Measurements from ENCODE around the gene AMPD3. TPM values are rescaled to one million over a fixed set of nuclear protein-coding genes. Genes with fewer than 3 reads are reported as not detected.
A peak's percentile ranks its signal among the peaks of the same experiment; 100 is the strongest.

The AMPD3 gene
- total and polyA plus RNA-seq, 2 donors (not counting 3 experiments of a cell fraction or from before 2014, with no cell fraction given) = 1.4 to 2.5 TPM

DNA sequence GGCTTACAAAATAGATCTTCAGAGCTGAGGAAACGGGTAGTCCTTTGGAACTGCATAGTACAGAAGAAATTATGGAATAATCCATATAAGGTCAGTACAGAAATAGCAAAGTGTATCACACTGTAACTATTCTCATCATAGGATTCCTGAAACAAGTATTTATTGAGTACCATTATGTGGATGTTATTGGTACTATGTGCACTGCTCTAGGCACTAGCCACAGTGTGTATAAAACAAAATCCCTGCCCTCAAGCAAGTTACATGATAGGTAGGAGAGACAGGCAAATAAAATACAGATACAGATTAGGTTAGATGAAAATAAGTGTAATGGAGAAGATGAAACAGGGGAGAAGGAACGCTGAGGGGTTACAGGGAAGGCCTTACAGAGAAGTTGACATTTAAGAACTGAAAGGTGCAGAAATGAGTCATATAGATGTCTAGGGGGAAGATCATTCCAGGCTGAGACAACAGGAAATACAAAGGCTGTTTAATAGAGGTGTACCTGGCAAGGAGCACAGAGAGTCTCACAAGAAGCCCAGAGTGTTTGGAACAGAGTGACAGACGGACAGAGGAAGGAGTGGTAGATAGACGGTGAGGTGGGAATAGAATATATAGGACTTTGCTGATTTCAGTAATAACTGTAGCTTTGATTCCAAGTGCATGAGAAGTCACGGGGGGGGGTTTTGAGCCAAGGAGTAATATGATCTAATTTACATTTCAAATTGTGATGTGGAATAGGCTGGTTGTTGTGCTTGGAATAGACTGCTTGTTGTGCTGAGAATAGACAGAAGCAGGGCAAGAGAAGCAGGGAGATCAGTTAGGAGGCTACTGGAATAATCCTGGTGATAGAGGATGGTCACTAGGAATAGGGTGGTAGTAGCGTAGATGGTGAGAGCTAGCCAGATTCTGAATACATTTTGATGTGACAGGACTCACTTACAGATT, 72.2 kb downstream of the AMPD3 start:
- no peak for FAIRE-seq

More for the DNA sequence above, 72.2 kb downstream of the AMPD3 start:
- Histone ChIP-seq H3K9me3 (replicated peaks; ENCODE audit: control insufficient read depth, insufficient read depth, low read length) (no peaks in the 10 kb centered on the region), H3K9me1 (replicated peaks; ENCODE audit: control insufficient read depth, extremely low read depth, insufficient read depth, low read length) (no peaks in the 10 kb centered on the region), H3K4me2 (ENCODE audit: insufficient read depth, low read length) (no peak overlapping the region), H3K36me3 (ENCODE audit: control insufficient read depth in 2 of 2, extremely low read depth in 1 of 2, insufficient read depth in 2 of 2, low read length in 2 of 2) (no peaks in the 10 kb centered on the region), H3K27ac (ENCODE audit: insufficient read depth, low read depth, low read length) (no peak overlapping the region), H3K9ac (replicated peaks; ENCODE audit: extremely low read depth, insufficient read depth, low read length) (no peak overlapping the region), H4K20me1 (replicated peaks; ENCODE audit: control insufficient read depth, extremely low read depth, insufficient read depth, low read length) (no peaks in the 10 kb centered on the region), H3K4me1 (ENCODE audit: control insufficient read depth, extremely low read depth, insufficient read depth, low read length) (peaks cover 67% of the 10 kb centered on the region), H3K4me3 (replicated peaks in 1 of 3; ENCODE audit: insufficient read depth in 1 of 3, low read depth in 1 of 3, low read length in 3 of 3) (no peak overlapping the region), H3K27me3 (ENCODE audit: control insufficient read depth in 2 of 2, insufficient read depth in 2 of 2, low read length in 2 of 2) (no peaks in the 10 kb centered on the region), H2AFZ (ENCODE audit: low read depth, low read length) (no peak overlapping the region), H3K79me2 (ENCODE audit: control insufficient read depth, insufficient read depth, low read length) (no peaks in the 10 kb centered on the region)
- dilution Hi-C loops (cut with MboI; ENCODE audit: extremely low pct_ligation_motif_present, low sequenced_read_pairs) (no loop called here), intact Hi-C loops (cut with micrococcal nuclease) (no loop called here)
- TF ChIP-seq FOS (IDR thresholded peaks at IDR 0.05; ENCODE audit: borderline replicate concordance, insufficient read depth, low read length) (no peak), JUN (IDR thresholded peaks at IDR 0.05; ENCODE audit: borderline replicate concordance, insufficient read depth, insufficient read length, low read depth) (no peak), GATA2 (IDR thresholded peaks at IDR 0.05; ENCODE audit: insufficient read depth, insufficient read length, low read depth, low read length) (no peak), MYC (IDR thresholded peaks at IDR 0.05; ENCODE audit: low read depth, low read length) (no peak), EZH2 (IDR thresholded peaks at IDR 0.05; ENCODE audit: borderline replicate concordance, low read depth, low read length, severe bottlenecking) (no peak), POLR2A (IDR thresholded peaks at IDR 0.05; ENCODE audit: low read depth, low read length) (no peak), POLR2AphosphoS5 (IDR thresholded peaks at IDR 0.05; ENCODE audit: insufficient read depth, low read depth, low read length) (no peak)
- TF ChIP-seq, protein P1, sequence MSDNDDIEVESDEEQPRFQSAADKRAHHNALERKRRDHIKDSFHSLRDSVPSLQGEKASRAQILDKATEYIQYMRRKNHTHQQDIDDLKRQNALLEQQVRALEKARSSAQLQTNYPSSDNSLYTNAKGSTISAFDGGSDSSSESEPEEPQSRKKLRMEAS (IDR thresholded peaks at IDR 0.05; ENCODE audit: insufficient read depth, insufficient read length) = no peak
- TF ChIP-seq, protein P2, sequence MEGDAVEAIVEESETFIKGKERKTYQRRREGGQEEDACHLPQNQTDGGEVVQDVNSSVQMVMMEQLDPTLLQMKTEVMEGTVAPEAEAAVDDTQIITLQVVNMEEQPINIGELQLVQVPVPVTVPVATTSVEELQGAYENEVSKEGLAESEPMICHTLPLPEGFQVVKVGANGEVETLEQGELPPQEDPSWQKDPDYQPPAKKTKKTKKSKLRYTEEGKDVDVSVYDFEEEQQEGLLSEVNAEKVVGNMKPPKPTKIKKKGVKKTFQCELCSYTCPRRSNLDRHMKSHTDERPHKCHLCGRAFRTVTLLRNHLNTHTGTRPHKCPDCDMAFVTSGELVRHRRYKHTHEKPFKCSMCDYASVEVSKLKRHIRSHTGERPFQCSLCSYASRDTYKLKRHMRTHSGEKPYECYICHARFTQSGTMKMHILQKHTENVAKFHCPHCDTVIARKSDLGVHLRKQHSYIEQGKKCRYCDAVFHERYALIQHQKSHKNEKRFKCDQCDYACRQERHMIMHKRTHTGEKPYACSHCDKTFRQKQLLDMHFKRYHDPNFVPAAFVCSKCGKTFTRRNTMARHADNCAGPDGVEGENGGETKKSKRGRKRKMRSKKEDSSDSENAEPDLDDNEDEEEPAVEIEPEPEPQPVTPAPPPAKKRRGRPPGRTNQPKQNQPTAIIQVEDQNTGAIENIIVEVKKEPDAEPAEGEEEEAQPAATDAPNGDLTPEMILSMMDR (IDR thresholded peaks at IDR 0.05; ENCODE audit: extremely low read depth in 1 of 2, insufficient read depth in 1 of 2, low read depth in 1 of 2, low read length in 2 of 2) = no peak
- ChIA-PET POLR2A (no interaction called here), CTCF (interaction anchor here (0.7 to 2.0 kb wide), 7 partner anchors 11 to 182 kb away, joined by 3 to 15 read pairs (median 3); partner anchors contain the start of gene RNF141)
- DNase-seq (ENCODE audit: low read depth, low spot score) = peak; percentile 39
- no TSS peak for BruUV-seq (replicated peaks)

Measured in endothelial cell of umbilical vein (primary cell).